Tibial nerve (tissue), 3 donors: Measurements from ENCODE around the gene STPG3.

Experiments used
- POLR2A ChIP-seq, 2 donors: fragments of 450-650 bp; IDR thresholded peaks; one replicate each; pipeline ENCODE4 v1.6.1; 2017; ENCODE audit warnings: antibody characterized with exemption in 2 of 2, mild to moderate bottlenecking in 2 of 2, moderate library complexity in 2 of 2
- TF ChIP-seq, protein P1 (sequence below), 5 experiments: fragments of 200-600 bp in 3 of 5; fragments of 450-650 bp in 2 of 5; sonication (generic) in 3 of 5; IDR thresholded peaks; one replicate each; pipeline ENCODE4 v1.5.1; 2016 to 2019; ENCODE audit warnings: antibody characterized with exemption in 5 of 5, mild to moderate bottlenecking in 3 of 5, moderate library complexity in 2 of 5

DNA sequence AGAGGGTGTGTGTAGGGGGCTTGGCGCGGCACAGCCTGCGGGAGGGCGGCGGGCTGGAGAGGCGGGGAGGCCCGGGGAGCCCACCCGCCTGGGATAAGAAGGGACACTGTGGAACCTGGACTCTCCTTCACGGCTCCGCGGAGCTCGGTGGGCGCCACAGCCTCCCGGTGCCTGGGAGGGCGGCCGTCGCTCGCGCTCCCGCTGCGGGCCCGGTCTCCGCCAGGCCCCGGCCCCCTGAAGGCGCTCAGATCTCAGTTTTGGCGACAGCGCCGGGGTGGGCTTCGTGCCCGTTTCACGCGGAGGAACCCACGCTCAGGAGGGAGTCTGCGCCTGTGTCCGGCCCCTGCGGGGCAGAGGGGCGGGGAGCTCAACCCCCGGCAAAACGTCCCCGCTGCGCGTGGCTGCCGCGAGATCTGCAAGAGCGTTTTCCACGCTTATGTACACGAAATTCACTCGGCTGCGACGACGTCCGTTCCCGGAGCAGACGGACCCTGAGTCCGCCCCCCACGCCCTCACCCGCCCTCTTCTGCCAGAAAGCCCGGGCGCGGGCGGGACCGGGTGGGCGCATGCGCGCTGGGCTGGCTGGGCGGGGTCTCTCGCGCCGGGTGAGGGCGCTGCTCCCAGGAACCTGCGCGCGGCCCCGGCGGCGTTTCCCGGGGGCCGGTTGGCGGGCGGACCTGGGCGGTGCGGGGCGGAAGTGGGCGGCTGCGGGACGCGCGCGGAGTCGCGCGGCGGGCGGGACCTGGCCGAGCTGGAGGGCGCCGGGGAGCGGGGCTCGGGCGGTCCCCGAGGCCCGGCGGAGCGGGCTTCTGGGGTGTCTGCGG lies 3.8 kb downstream of the STPG3 start, which contains the start of gene NELFB:
- TF ChIP-seq, protein P1, sequence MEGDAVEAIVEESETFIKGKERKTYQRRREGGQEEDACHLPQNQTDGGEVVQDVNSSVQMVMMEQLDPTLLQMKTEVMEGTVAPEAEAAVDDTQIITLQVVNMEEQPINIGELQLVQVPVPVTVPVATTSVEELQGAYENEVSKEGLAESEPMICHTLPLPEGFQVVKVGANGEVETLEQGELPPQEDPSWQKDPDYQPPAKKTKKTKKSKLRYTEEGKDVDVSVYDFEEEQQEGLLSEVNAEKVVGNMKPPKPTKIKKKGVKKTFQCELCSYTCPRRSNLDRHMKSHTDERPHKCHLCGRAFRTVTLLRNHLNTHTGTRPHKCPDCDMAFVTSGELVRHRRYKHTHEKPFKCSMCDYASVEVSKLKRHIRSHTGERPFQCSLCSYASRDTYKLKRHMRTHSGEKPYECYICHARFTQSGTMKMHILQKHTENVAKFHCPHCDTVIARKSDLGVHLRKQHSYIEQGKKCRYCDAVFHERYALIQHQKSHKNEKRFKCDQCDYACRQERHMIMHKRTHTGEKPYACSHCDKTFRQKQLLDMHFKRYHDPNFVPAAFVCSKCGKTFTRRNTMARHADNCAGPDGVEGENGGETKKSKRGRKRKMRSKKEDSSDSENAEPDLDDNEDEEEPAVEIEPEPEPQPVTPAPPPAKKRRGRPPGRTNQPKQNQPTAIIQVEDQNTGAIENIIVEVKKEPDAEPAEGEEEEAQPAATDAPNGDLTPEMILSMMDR (IDR thresholded peaks at IDR 0.05), result peak in 3 of 5 experiments; percentile 9 to 59 (median 15)
- TF ChIP-seq POLR2A (IDR thresholded peaks at IDR 0.05), result peak in 1 of 2 donors; percentile 58
